NCI-H345 (cell line): ENCODE data around the gene RPS6KA3.

Source experiments
- DNase-seq: peaks from one replicate; lab custom pipeline; 2025; lab: John Stamatoyannopoulos, UW

RPS6KA3 gene

DNA sequence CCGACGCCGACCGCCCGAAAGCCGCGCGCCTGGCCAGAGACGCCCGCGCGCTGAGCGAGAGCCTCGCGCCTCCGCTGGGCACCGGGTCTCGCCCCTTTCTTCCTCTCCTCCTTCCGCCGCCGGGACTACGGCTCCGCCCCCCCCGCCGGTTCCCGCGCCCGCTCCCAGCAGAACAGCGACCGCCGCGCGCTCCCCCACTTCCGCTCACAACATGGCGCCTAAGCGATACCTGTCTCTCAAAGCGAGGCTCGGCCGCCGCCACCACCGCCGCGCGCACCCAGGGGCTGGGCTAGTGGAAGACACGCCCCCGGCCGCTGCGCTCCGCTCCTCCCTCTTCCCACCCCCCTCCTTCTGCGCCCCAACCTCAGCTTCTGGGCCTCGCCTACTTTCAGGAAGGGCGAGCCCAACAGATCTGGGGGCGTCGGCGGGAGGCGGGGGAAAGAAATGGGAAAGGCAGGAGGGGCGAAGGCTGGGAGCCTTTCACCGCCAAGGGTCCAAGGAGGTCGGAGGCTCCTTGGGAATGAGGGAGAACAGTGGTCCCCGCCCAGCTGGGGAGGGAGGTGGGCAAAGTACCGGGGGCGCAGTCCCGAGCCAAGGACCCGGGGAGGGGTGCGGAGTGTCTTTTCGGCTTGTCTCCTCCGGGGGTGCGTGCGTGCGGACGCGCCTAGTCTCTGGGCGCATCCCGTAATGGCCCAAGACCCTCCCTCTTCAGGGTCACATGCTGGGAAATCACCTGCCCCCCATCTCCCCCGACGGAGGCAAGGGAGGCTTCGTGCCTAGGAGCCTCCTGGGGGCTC is at the start of gene RPS6KA3:
Gene RPS6KA3 (minus strand): TSS at position 100 of the 797 bp plus-strand sequence. CDS start 277 bp downstream, outside the sequence.
- DNase-seq: peak; percentile 88

GRCh38 chrX:20315140-20315539 is 48.4 kb upstream of the RPS6KA3 start:
- DNase-seq: no peak

DNA sequence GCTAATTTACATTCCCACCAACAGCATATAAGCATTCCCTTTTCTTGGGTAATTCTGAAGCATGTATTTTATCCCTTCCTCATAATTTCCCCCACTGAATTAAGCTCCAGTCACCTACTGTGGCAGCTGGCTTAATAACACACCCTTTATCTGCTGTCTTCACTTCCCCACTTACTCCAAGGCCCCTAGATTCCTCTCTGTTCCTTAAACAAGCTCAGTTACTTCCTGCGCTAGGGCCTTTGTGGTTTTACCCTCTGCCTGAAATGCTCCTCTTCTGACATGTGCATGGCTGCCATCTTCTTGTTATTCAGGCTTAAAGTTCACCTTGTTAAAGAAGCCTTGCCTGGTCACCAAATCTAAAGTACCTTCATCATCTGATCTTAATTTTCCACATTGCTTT is 47.2 kb upstream of the RPS6KA3 start:
- DNase-seq: no peak

DNA sequence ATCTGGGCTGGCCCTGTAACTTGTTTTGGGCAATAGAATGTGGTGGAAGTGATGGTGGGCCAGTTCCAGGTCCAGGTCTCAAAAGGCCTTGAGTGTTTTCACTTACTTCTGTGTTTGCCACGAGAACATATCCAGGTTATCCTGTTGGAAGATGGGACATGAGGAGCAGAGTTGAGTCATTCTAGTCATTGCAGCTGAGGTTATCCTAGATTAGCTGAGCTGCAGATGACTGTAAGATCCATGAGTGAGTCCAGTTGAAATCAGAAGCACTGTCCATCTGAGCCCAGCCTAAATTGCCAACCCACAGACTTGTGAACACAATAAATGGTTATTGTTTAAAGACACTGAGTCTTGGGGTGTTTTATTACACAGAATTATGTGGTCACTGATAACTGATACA is 45.3 kb upstream of the RPS6KA3 start:
- no peak for DNase-seq

GRCh38 chrX:20311505-20311904 is 44.8 kb upstream of the RPS6KA3 start:
- DNase-seq: no peak

- no peak for DNase-seq
These were observed 43.1 kb upstream of the RPS6KA3 start for GRCh38 chrX:20309806-20310205.

DNA sequence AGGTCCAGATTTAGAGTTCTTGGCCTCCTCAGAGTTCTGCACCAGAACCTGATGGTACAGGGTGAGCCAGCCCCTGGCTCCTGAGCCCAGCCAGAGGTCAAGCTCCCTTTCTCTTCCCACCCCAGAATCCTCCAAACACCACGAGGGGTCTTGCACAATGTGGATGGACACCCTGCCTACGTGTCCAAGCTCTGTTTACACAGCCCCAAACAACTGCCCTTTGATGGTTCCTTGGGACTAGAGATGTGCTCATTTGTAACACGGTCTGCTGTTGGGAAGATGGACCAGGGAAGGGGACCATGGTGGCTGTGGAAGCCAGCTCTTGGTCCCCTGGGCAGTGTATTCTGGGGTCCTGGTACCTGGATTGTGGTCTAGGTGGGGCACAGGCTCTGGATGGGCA is 40.0 kb upstream of the RPS6KA3 start:
- no peak for DNase-seq

DNA sequence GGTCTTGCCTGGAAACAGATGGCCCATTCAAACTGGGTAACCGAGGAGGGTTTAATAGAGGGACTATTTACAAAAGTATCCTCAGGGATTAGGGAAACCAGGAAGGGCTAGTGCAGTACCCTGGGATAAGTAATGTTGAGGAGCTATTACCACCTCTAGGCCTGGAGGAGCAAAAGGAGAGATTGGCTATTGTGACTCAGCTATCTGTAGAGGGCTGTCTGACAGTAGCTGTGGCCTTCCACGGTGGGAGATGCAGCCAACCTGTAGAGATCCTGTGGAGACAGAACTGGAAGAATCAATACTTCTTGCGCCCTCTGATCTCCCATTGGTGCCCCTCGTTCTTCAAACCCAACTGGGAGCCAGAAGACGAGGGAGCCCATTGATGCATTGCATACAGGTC is 34.1 kb upstream of the RPS6KA3 start:
- no peak for DNase-seq

- no peak for DNase-seq
These were observed 28.2 kb upstream of the RPS6KA3 start for GRCh38 chrX:20294957-20295356.

- no peak for DNase-seq
These were observed 27.6 kb upstream of the RPS6KA3 start for GRCh38 chrX:20294284-20294683.

- no peak for DNase-seq
These were observed 18.8 kb upstream of the RPS6KA3 start for GRCh38 chrX:20285511-20285910.

- DNase-seq: no peak
These were observed 18.3 kb upstream of the RPS6KA3 start for GRCh38 chrX:20284992-20285391.

DNA sequence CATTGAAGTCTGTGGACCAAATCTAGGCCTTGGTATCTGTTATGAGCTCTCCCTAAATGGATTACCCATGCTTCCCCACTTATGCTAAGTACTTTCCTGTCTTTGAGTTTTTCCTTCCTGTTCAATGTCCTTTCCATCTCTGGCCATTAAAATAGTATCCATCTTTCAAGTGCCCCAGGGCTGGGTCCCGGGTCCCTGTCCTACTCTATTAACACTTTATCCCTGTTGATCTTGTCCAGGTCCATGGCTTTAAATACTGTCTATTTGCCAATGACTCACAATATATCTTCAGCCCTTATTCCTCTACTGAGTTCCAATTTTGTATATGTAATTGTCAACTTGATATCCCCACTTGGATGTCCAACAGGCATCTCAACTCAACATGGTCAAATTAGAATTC is 17.7 kb upstream of the RPS6KA3 start:
- no peak for DNase-seq

DNA sequence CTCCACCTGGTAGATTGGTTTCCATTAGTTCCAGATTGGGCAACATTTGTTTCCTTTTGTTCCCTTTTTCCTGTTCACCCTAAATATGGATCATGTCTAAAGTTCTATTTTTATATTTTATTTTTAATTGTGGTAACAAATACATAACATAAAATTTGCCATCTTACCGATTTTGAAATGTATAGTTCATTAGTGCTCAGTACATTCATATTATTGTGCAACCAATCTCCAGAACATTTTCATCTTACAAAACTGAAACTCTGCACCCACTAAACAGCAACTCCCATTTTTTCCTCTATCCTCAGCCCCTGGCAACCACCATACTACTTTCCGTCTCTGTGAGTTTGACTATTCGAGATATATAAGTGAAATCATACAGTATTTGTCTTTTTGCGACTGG is 14.2 kb upstream of the RPS6KA3 start:
- DNase-seq: no peak

GRCh38 chrX:20274121-20274520 is 7.4 kb upstream of the RPS6KA3 start:
- DNase-seq: no peak

DNA sequence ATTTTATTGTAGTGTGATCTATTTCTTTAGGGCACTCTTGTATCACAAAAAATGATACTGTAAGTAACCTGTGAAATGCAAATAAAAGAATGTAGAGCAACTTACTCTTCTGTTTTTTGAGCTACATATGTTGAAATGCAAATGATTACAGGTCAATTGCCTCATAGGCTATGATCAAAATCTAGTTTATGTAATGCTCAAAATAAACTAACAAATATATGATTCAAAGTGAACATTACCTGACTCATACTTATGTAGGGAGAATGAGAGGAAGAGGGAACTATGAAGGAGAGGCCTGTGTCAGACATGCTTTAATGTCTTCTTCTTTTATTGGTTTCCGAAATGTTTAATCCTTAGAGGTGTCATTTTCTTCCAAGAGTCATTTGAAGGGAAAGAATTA is 5.0 kb upstream of the RPS6KA3 start:
- DNase-seq: no peak

DNA sequence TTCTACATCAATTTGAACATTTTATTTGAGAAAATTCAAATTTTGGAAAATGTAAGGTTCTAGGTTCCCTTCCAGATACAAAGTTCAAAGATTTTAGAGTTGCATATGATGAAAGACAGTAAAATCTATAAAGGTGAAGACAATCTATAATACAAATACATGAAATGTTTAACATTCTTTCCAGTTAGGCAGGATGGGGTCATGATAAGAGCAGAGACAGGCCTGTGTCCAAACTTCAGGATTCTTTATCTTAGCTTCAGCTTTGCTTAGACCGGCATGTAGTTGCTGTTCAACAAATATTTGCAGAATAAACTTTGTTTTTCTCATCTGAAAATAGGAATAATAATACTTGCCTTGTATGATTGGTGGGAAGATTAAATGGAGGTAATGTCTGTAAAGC is 4.5 kb upstream of the RPS6KA3 start:
- DNase-seq: no peak

GRCh38 chrX:20270562-20270890 is 3.8 kb upstream of the RPS6KA3 start:
- no peak for DNase-seq

GRCh38 chrX:20269848-20270561 is 3.3 kb upstream of the RPS6KA3 start:
- DNase-seq: no peak

DNA sequence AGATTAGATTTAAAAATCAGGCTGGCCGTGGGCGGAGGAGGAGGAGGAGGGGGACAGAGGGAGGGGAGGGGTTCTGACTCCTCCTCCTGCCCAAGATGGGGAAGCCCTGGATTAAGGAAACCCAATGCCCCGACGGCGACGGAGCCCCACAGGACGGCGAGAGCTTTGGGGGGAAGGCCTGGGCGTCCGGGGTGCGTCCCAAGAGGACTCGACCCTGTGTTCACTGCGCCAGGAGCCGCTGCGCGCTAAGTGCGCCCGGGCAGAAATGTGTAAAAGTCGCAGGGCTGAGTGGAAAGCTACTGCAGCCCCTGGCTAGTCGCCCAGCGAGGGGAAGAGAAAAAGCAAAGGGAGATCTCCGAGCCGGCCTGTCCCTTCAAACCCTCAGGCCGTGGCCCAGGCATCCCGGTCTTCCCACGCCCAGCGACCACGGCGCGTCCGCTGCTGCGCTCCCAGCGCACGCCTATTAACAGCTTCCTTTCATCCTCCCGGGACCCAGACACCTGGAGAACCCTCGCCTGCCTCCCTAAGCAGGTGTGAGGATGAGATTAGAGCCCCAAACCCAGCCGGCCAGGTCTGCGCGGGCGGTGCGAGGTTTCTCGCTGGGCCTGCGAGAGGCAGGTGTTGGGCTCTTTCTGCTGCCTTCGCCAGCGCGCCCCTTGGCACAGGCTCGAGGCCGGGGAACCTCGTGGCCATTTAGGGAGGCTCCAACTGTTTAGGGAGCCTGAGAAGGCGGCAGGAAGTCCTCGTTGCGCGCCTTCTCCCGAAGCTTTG is 1.4 kb upstream of the RPS6KA3 start:
- no peak for DNase-seq

DNA sequence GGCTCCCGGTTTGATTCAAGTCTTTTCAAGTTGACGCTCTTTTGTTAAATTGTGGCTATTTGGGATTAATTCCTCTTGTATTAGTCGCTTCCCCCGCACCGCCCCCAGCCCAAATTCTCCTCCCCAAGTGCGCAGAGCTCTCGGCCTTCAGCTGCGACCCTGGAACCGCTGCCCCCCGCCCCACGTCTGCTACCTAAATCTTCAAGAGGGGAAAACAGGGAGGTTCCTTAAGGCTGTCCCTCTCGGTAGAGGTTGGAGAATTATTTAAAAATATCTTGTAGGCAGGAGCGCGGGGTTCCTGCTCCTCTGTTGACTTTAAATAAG is 860 bp upstream of the RPS6KA3 start:
- DNase-seq: no peak

- peak; percentile 22 for DNase-seq
These were observed 705 bp downstream of the RPS6KA3 start for GRCh38 chrX:20265726-20266681.
